Mucosa of descending colon (tissue), 3 donors: ENCODE measurements around the gene DMRTB1. TPM values are rescaled to one million over a fixed set of nuclear protein-coding genes. Genes with fewer than 3 reads are reported as not detected.

Experiments used
- ATAC-seq: fragments of 200-7000 bp; cut with Tn5 transposase; one replicate; pipeline ENCODE4 v1.9.1; 2020; ENCODE audit warnings: mild to moderate bottlenecking, moderate library complexity
- DNase-seq, 3 donors: peaks; one replicate each; pipeline ENCODE4 v3.0.0-alpha.2; 2020
- H3K36me3 ChIP-seq: fragments of 200-600 bp; one replicate; pipeline ENCODE4 v1.8.0; 2021; ENCODE audit warnings: low read depth, mild to moderate bottlenecking
- H3K4me1 ChIP-seq: fragments of 200-600 bp; one replicate; pipeline ENCODE4 v1.8.0; 2021; ENCODE audit warnings: low read depth, mild to moderate bottlenecking
- H3K4me3 ChIP-seq: fragments of 200-600 bp; one replicate; pipeline ENCODE4 v1.8.0; 2021; ENCODE audit warnings: mild to moderate bottlenecking
- H3K9me3 ChIP-seq: fragments of 200-600 bp; one replicate; pipeline ENCODE4 v1.8.0; 2021; ENCODE audit warnings: mild to moderate bottlenecking
- CTCF ChIP-seq: fragments of 200-600 bp; IDR thresholded peaks from one replicate; pipeline ENCODE4 v1.8.0; 2022; ENCODE audit warnings: antibody characterized with exemption, mild to moderate bottlenecking
- intact Hi-C, 2 donors: fragments of 100-400 bp; cut with DNase I in 1 of 2; cut with micrococcal nuclease in 1 of 2; formaldehyde crosslinking; loops; one replicate each; pipeline versions ENCODE4 v1.11.0 to v1.11.1; 2022; cut with DNase I, micrococcal nuclease
- total RNA-seq, 3 donors: library from RNA; stranded (reverse); fragmentation: NEBNext Ultra II Directional in 2 of 3; extraction: Animal tissue kit (Norgen Biotek cat#: 25700) in 2 of 3; gene quantifications; one replicate each; pipeline versions ENCODE4 v1.2.1 to v1.2.4, GENCODE V29; 2021 to 2023
- donor health status: DM: no; HTN: no; CAD: no; lungs with moderate emphysema.
- donor health status: DM: no; HTN: no; CAD: no.
- donor health status: DM: no; HTN: yes; CAD: no.

DMRTB1 gene
- total RNA-seq, 3 donors from 2014 or later, result not detected

GRCh38 chr1:53438427-53439336 is 20.5 kb upstream of the DMRTB1 start:
- intact Hi-C loops, result no loop called here
- H3K9me3 ChIP-seq, result no peaks in the 10 kb centered on the region
- H3K36me3 ChIP-seq, result no peaks in the 10 kb centered on the region
- no peak for TF ChIP-seq CTCF
- H3K4me1 ChIP-seq, result no peaks in the 10 kb centered on the region
- no peak overlapping the region for H3K4me3 ChIP-seq
- ATAC-seq (no peak), DNase-seq (no peak)

GRCh38 chr1:53439337-53440207 is 19.6 kb upstream of the DMRTB1 start:
- no peak for DNase-seq
- Histone ChIP-seq H3K36me3 (no peaks in the 10 kb centered on the region), H3K4me1 (no peaks in the 10 kb centered on the region), H3K9me3 (no peaks in the 10 kb centered on the region), H3K4me3 (no peak overlapping the region)
- ATAC-seq, result no peak
- intact Hi-C loops, result no loop called here
- no peak for TF ChIP-seq CTCF

GRCh38 chr1:53440633-53441032 is 18.6 kb upstream of the DMRTB1 start:
- DNase-seq (no peak), ATAC-seq (no peak)
- Histone ChIP-seq H3K9me3 (no peaks in the 10 kb centered on the region), H3K4me3 (no peak overlapping the region), H3K4me1 (no peaks in the 10 kb centered on the region), H3K36me3 (no peaks in the 10 kb centered on the region)
- TF ChIP-seq CTCF, result no peak
- intact Hi-C loops, result no loop called here

- no peak for ATAC-seq
- Histone ChIP-seq H3K4me3 (no peak overlapping the region), H3K4me1 (no peaks in the 10 kb centered on the region), H3K9me3 (no peaks in the 10 kb centered on the region), H3K36me3 (no peaks in the 10 kb centered on the region)
- intact Hi-C loops, result no loop called here
- no peak for TF ChIP-seq CTCF
- DNase-seq, result no peak
Measured at GRCh38 chr1:53442299-53442698, 16.9 kb upstream of the DMRTB1 start.

- Histone ChIP-seq H3K9me3 (no peaks in the 10 kb centered on the region), H3K4me1 (no peaks in the 10 kb centered on the region), H3K36me3 (no peaks in the 10 kb centered on the region), H3K4me3 (no peak overlapping the region)
- ATAC-seq (no peak), DNase-seq (no peak)
- TF ChIP-seq CTCF, result no peak
- intact Hi-C loops, result no loop called here
Measured at GRCh38 chr1:53446051-53446450, 13.1 kb upstream of the DMRTB1 start.
